ENCODE measurements around the gene UBE2R2.
"Not testable (repeated sequence)": the region's sequence is repeated elsewhere in the genome, so short reads cannot be mapped to it uniquely, and the experiment has no call there.

The UBE2R2 gene

DNA sequence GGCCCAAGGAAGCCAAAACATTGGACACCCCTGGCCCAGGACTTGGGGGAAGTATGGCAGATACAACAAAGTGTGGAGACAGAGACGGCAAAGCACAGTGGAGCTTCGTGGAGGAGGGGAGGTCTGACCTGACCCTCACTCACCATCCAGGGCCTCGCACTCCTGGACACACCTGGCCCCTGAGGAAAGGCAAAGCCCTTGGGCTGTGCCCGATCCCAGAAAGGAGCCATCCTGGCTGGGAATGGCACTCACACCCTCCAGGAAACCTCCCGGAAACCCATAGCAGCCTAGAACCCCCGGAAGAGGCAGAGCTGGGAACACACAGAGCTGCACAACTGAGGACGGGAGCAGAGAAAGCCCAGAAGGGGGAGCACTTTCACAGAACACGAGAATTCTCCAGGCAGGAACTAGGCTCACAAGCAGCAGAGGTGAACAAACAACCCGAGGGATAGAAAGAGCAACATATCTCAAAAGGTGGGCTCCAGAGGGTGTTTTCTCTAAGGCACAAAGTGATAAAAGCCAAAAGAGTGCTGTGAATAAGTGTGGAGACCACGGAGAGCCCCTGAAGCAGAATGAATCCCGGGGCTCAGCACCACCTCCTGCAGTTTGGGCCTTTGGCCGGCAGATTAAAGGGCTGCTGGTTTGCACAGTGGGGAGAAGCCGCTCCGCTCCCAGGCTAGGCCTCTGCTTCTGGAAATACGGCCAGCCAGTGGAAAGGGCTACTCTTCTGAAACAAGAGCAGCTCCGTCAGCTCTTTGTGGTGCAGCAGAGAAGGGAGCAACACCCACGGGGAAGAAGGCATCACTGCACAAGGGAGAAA, 108.2 kb downstream of the UBE2R2 start:
- DNase-seq, result peak in 47 of 58 donors; percentile 6 to 76 (median 38)

GRCh38 chr9:33926746-33927485, 110.0 kb downstream of the UBE2R2 start:
- no peak for DNase-seq

DNA sequence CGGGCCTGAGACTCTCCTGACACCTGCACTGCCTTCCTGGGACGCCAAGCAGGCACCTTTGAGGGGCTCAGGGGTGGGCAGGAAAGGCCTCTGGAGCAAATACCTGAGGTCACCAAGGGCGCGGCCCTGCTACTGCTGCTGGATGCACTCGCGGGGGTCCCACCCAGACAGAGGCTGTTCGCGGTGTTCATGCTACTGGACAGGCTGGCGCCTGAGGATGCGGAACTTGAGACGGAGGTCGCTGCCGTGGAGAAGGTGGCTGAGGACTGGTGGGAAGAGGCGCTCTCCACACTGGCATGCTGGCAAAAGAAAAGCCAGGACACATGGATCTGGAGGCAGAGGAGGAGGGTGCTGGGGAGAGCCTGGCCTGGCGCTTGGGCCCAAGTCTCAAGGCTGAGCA, 110.7 kb downstream of the UBE2R2 start:
- DNase-seq, result no peak

GRCh38 chr9:33931326-33931725, 114.4 kb downstream of the UBE2R2 start:
- no peak for DNase-seq

- no peak for DNase-seq
These were observed 115.3 kb downstream of the UBE2R2 start for GRCh38 chr9:33932078-33932807.

DNA sequence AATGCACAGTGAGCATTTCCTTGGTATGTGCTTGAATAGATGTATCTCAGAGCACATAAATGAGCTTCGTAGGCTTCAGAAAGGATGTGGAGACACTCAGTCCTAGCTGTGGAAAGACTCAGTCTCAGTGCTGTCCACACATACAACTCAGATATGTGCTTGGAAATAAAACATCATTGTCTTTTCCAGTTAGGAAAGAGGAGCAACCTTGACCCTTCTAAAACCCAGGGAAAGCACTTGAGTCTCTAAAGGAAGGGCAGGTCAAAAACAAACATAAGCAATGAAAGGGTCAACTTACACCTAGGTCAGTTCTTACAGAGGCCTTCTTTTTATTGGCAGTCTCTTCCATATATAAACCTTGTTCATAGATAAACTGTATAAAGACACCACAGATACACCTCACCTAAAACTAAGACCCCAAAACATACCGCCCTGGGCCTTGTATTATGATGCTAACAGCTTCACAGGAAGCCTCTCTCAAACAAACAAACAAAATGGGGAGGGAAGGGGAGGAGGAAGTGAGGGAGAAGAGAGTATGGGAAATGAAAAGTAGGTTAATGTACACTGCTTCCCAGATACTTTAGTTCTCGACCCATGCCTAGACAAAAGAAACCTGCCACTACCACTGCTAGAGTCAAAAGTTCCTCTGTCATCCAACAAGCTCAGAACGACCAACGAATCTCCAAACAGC, 117.4 kb downstream of the UBE2R2 start:
- DNase-seq, result no peak

- no peak for DNase-seq
These were observed 123.2 kb downstream of the UBE2R2 start for GRCh38 chr9:33939924-33940874.

GRCh38 chr9:33942471-33943083, 125.6 kb downstream of the UBE2R2 start:
- no peak for DNase-seq

DNA sequence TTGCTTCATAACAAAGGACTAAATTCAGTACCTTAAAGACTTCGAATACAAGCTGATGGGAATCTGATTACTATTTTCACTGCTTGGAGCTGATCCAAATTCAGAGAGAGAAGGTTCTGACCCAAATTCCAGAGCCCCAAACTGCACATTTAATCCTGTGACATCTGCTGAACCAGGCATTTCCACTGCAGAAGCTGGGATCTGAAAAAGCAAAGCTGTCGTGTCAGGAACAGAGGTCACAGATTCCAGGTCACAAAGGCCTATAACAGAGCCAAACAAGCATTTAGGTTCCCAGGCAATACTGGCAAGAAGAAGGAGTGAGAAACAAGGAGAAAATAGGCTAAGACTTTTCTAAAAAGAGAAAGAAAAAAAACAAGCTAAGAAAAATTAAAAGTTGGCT, 126.4 kb downstream of the UBE2R2 start:
- no peak for DNase-seq

- no peak for DNase-seq
These were observed 130.0 kb downstream of the UBE2R2 start for GRCh38 chr9:33946779-33947535.

GRCh38 chr9:33950371-33950770, 133.4 kb downstream of the UBE2R2 start:
- DNase-seq, result no peak

DNA sequence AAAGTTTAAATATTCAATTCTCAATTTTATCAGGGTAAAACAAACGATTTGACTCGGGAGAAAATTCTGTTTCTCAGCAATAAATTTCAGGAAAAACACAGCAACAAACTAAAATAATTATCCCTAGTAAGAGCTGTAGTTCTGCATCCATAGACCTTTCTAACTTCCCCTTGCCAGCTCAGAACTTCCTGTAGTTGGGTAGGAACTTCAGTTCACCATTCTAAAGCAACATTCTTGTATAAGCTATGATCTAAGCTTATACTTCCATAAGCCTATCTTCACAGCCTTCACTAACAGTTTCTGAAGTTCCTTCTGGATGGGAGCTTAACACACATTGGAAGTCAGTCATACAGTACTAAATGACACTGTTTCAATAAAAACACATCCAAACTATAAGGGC, 135.1 kb downstream of the UBE2R2 start:
- DNase-seq, result no peak

DNA sequence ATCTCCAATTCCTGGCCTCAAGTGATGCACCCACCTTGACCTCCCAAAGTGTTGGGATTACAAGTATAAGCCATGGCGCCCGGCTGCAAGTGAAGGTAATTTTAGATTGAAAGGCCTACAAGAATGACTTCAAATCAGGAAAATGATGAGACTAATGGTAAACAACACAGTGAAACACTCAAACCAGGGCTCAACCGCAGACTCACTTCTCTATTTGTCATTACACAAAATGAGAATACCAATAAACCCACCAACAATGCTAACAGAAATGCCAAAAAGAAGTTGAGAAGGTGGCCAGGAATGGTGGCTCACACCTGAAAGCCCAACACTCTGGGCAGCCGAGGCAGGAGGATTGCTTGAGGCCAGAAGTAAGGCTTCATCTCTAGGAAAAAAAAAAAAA, 139.6 kb downstream of the UBE2R2 start:
- no peak for DNase-seq

DNA sequence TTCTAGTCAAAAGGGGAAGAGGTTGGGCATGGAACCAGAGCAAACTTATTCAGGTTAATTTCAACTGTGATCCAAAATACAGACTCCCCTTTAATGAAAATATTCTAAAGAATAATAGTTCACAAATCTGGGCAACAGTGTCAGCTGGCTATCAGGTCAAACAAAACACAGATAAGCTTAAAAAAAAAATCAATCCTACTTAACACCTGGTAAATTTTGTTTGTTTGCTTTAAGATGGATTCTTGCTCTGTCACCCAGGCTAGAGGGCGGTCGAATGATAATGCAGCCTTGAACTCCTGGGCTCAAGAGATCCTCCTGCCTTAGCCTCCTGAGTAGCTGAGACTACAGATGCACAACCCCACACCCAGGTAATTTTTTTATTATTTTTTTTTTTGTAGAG, 142.8 kb downstream of the UBE2R2 start:
- no peak for DNase-seq

GRCh38 chr9:33962468-33962867, 145.5 kb downstream of the UBE2R2 start:
- not testable (repeated sequence) for DNase-seq

DNA sequence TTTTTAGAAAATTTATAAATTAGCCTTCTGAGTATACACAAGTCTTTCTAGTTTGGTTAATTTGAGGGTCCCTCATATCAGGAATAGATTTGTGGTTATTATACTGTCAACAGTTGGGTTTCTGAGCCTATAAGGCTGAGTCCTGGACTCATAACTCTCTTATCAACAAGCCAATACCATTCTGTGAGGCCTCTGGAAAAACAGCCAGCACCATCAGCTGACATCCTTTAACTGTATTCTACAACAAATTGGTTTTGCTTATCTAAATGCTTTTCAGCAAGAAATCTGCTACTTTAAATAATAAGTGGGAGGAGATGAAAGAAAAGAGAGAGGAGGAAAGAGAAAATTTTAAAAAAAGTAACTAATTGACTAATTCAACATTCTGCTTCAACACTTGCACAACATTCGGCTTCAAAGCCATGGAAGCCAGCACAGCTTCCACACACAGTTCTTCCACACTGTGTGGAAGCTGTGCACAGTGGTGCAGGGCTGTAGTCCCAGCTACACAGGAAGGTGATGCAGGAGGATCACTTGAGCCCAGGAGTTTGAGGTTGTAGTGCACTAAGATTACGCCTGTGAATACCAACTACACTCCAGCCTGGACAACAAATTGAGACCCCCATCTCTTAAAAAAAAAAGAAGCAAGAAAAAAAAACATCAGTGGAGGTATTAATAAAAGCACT, 147.3 kb downstream of the UBE2R2 start:
- no peak for DNase-seq

All from anterior cingulate cortex (tissue), 58 donors.